Parathyroid adenoma (tissue), 2 donors: ENCODE data around the gene TUBA4B.

Experiments used
- H2AFZ ChIP-seq: fragments of 300-600 bp; sonication (generic); one replicate; pipeline ENCODE4 v1.7.0; 2017; ENCODE audit warnings: antibody characterized with exemption, mild to moderate bottlenecking
- H3K27ac ChIP-seq: fragments of 300-600 bp; sonication (generic); one replicate; pipeline ENCODE4 v1.7.0; 2017
- H3K27me3 ChIP-seq: fragments of 300-600 bp; sonication (generic); one replicate; pipeline ENCODE4 v1.7.0; 2017; ENCODE audit warnings: low read length; ENCODE audit not compliant: control insufficient read depth, insufficient read depth
- H3K36me3 ChIP-seq: fragments of 300-600 bp; sonication (generic); one replicate; pipeline ENCODE4 v1.7.0; 2017; ENCODE audit warnings: low read length; ENCODE audit not compliant: control insufficient read depth, insufficient read depth
- H3K4me1 ChIP-seq: fragments of 300-600 bp; sonication (generic); one replicate; pipeline ENCODE4 v1.7.0; 2017; ENCODE audit warnings: control low read depth
- H3K4me2 ChIP-seq: fragments of 300-600 bp; sonication (generic); one replicate; pipeline ENCODE4 v1.7.0; 2017; ENCODE audit warnings: low read length
- H3K4me3 ChIP-seq: fragments of 300-600 bp; sonication (generic); one replicate; pipeline ENCODE4 v1.7.0; 2017; ENCODE audit warnings: low read depth, low read length
- H3K79me2 ChIP-seq: fragments of 300-600 bp; sonication (generic); one replicate; pipeline ENCODE4 v1.7.0; 2017; ENCODE audit warnings: control low read depth
- H3K9ac ChIP-seq: fragments of 300-600 bp; sonication (generic); one replicate; pipeline ENCODE4 v1.7.0; 2017; ENCODE audit warnings: mild to moderate bottlenecking
- H3K9me3 ChIP-seq: fragments of 300-600 bp; sonication (generic); one replicate; pipeline ENCODE4 v1.7.0; 2017; ENCODE audit warnings: low read length; ENCODE audit not compliant: control insufficient read depth
- TF ChIP-seq, protein P1 (sequence below): fragments of 300-600 bp; sonication (generic); IDR thresholded peaks from one replicate; pipeline ENCODE4 v1.7.0; 2017; ENCODE audit warnings: antibody characterized with exemption, mild to moderate bottlenecking
- donor health status: primary hyperparathyroidism.

The TUBA4B gene

DNA sequence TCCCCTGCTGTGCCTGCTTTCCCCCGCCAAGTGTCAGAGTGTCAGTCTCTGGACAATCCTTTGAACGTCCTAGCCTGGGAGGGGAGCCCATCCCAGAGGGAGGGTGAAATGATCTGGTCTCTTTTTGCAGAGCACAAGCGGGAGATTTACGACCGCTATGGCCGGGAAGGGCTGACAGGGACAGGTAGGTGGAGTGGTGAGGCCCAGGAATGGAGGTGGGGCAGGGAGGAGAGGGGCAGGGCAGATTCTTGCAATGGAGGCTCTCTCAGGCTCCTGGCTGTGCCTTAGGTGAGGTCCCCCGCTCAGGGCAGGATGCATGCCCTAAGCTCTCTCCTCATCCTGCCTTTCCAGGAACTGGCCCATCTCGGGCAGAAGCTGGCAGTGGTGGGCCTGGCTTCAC lies 28.5 kb downstream of the TUBA4B start:
- Histone ChIP-seq H3K27me3 (no peaks in the 10 kb centered on the region), H3K9ac (no peak overlapping the region), H3K4me1 (peaks cover 16% of the 10 kb centered on the region), H3K9me3 (no peaks in the 10 kb centered on the region), H3K36me3 (no peaks in the 10 kb centered on the region), H3K79me2 (no peaks in the 10 kb centered on the region), H2AFZ (no peak overlapping the region), H3K4me2 (no peak overlapping the region), H3K27ac (no peak overlapping the region), H3K4me3 (no peak overlapping the region)
- TF ChIP-seq, protein P1, sequence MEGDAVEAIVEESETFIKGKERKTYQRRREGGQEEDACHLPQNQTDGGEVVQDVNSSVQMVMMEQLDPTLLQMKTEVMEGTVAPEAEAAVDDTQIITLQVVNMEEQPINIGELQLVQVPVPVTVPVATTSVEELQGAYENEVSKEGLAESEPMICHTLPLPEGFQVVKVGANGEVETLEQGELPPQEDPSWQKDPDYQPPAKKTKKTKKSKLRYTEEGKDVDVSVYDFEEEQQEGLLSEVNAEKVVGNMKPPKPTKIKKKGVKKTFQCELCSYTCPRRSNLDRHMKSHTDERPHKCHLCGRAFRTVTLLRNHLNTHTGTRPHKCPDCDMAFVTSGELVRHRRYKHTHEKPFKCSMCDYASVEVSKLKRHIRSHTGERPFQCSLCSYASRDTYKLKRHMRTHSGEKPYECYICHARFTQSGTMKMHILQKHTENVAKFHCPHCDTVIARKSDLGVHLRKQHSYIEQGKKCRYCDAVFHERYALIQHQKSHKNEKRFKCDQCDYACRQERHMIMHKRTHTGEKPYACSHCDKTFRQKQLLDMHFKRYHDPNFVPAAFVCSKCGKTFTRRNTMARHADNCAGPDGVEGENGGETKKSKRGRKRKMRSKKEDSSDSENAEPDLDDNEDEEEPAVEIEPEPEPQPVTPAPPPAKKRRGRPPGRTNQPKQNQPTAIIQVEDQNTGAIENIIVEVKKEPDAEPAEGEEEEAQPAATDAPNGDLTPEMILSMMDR: no peak

DNA sequence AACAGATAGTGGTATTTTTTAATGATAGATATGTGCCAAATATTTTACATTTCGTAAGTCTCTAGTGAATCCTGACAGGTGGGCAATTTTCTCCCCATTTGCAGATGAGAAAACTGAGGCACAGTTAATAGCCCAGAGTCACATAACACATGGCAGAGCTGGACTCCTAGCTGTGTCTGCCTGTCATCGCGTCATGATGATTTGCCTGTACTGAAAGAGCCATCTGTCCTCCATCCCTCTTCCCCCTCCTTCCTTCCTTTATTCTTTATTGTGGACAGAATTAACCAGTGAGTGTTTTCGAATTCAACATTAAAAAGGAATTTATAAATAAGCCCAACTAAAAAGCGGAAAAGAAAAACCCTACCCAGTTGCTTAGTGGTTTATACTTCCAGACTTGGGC lies 29.3 kb downstream of the TUBA4B start:
- Histone ChIP-seq H3K27me3 (no peaks in the 10 kb centered on the region), H3K9ac (no peak overlapping the region), H3K9me3 (no peaks in the 10 kb centered on the region), H3K27ac (no peak overlapping the region), H3K79me2 (no peaks in the 10 kb centered on the region), H3K4me3 (no peak overlapping the region), H3K36me3 (no peaks in the 10 kb centered on the region), H3K4me1 (peaks cover 16% of the 10 kb centered on the region), H2AFZ (no peak overlapping the region), H3K4me2 (no peak overlapping the region)
- TF ChIP-seq, protein P1: no peak

- no peaks in the 10 kb centered on the region for H3K9me3 ChIP-seq
- H3K4me3 ChIP-seq: no peak overlapping the region
- H3K27ac ChIP-seq: no peak overlapping the region
- no peak overlapping the region for H3K9ac ChIP-seq
- peaks cover 13% of the 10 kb centered on the region for H3K4me1 ChIP-seq
- no peak overlapping the region for H3K4me2 ChIP-seq
- no peak overlapping the region for H2AFZ ChIP-seq
- TF ChIP-seq, protein P1: no peak
- H3K36me3 ChIP-seq: no peaks in the 10 kb centered on the region
- H3K27me3 ChIP-seq: no peaks in the 10 kb centered on the region
- H3K79me2 ChIP-seq: no peaks in the 10 kb centered on the region
Measured at GRCh38 chr2:219282943-219283581, 30.0 kb downstream of the TUBA4B start.

DNA sequence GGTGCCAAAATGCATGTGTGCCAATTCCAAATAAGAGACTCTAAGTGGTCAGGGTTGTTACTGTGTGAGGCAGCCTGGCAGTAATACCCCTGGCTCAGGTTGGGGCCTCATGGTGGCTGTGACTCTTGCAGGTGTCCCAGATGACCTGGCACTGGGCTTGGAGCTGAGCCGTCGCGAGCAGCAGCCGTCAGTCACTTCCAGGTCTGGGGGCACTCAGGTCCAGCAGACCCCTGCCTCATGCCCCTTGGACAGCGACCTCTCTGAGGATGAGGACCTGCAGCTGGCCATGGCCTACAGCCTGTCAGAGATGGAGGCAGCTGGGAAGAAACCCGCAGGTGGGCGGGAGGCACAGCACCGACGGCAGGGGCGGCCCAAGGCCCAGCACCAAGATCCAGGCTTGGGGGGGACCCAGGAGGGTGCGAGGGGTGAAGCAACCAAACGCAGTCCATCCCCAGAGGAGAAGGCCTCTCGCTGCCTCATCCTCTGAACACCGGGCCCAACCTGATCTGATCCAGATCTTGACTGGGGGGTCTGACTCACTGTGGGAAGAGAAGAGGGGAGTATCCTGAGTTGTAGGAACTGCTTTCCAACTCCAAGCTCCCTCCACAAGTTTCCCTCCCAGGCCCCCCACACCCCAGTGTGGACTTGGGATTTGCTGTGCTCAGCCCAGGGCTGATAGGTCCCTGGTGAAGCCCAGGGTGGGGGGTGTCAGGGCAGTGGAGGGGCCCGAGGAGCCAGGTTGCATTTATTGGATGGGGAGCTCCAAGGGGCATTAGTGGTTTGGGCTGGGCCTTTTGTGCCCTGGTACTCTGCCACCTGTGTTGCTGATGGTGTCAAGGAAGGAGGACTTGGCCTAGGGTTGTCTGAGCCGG lies 31.7 kb downstream of the TUBA4B start:
- TF ChIP-seq, protein P1: no peak
- no peak overlapping the region for H3K9ac ChIP-seq
- H3K27me3 ChIP-seq: no peaks in the 10 kb centered on the region
- H3K4me3 ChIP-seq: no peak overlapping the region
- H2AFZ ChIP-seq: no peak overlapping the region
- H3K4me1 ChIP-seq: peaks cover 5% of the 10 kb centered on the region
- no peaks in the 10 kb centered on the region for H3K9me3 ChIP-seq
- H3K79me2 ChIP-seq: no peaks in the 10 kb centered on the region
- no peaks in the 10 kb centered on the region for H3K36me3 ChIP-seq
- no peak overlapping the region for H3K27ac ChIP-seq
- no peak overlapping the region for H3K4me2 ChIP-seq
